KG1 (cell line): ENCODE data around the gene NEK4.

Experiments used
- DNase-seq: peaks from one replicate; lab custom pipeline; 2025; lab: John Stamatoyannopoulos, UW

Gene NEK4

GRCh38 chr3:52663098-52663497, 107.6 kb downstream of the NEK4 start:
- no peak for DNase-seq

- DNase-seq = no peak
These were observed 110.7 kb downstream of the NEK4 start for GRCh38 chr3:52660046-52660445.
